Trophoblast cell (in vitro differentiated cells and primary cell): ENCODE measurements around the gene FGFR3.

Source experiments
- DNase-seq, 2 donors: peaks; one replicate each; pipeline ENCODE4 v3.0.0-alpha.2; 2016
- H2AFZ ChIP-seq: 2 replicates; pipeline ENCODE4 v1.6.1; 2013; ENCODE audit warnings: low read length, moderate library complexity, mild to moderate bottlenecking; ENCODE audit not compliant: insufficient read depth, poor library complexity
- H2AK5ac ChIP-seq: 2 replicates; pipeline ENCODE4 v1.6.1; 2013; ENCODE audit warnings: mild to moderate bottlenecking, low read length
- H2BK120ac ChIP-seq: 2 replicates; pipeline ENCODE4 v1.6.1; 2013; ENCODE audit warnings: low read length, mild to moderate bottlenecking, moderate library complexity; ENCODE audit not compliant: insufficient read depth, poor library complexity
- H2BK12ac ChIP-seq: 2 replicates; pipeline ENCODE4 v1.6.1; 2013; ENCODE audit warnings: mild to moderate bottlenecking, low read length, moderate library complexity
- H2BK5ac ChIP-seq: 2 replicates; pipeline ENCODE4 v1.6.1; 2013; ENCODE audit warnings: low read length, low read depth, moderate library complexity, mild to moderate bottlenecking; ENCODE audit not compliant: poor library complexity
- H3K14ac ChIP-seq: 2 replicates; pipeline ENCODE4 v1.6.1; 2013; ENCODE audit warnings: mild to moderate bottlenecking, low read length
- H3K18ac ChIP-seq: 2 replicates; pipeline ENCODE4 v1.6.1; 2013; ENCODE audit warnings: mild to moderate bottlenecking, low read length
- H3K23ac ChIP-seq: 2 replicates; pipeline ENCODE4 v1.6.1; 2013; ENCODE audit warnings: low read length
- H3K27ac ChIP-seq: 2 replicates; pipeline ENCODE4 v1.5.1; 2013; ENCODE audit warnings: low read depth, mild to moderate bottlenecking, inconsistent platforms, low read length, moderate library complexity
- H3K27me3 ChIP-seq: 2 replicates; pipeline ENCODE4 v1.6.1; 2013; ENCODE audit warnings: inconsistent platforms, mild to moderate bottlenecking, low read length, moderate library complexity; ENCODE audit not compliant: insufficient read depth
- H3K36me3 ChIP-seq, 2 experiments: 1 replicate in 1 of 2; 2 replicates in 1 of 2; pipeline ENCODE4 v1.6.1; 2013; ENCODE audit warnings: low read length in 2 of 2, mild to moderate bottlenecking in 2 of 2, moderate library complexity in 1 of 2; ENCODE audit not compliant: insufficient read depth in 2 of 2, control insufficient read depth in 1 of 2
- H3K4ac ChIP-seq: 2 replicates; pipeline ENCODE4 v1.6.1; 2013; ENCODE audit warnings: low read depth, mild to moderate bottlenecking, low read length, moderate library complexity
- H3K4me1 ChIP-seq, 2 experiments: 1 replicate in 1 of 2; 2 replicates in 1 of 2; pipeline ENCODE4 v1.6.1; 2013; ENCODE audit warnings: low read length in 2 of 2, mild to moderate bottlenecking in 2 of 2, moderate library complexity in 1 of 2; ENCODE audit not compliant: insufficient read depth in 2 of 2, control insufficient read depth in 1 of 2
- H3K4me2 ChIP-seq: 2 replicates; pipeline ENCODE4 v1.6.1; 2013; ENCODE audit warnings: inconsistent platforms, mild to moderate bottlenecking, low read length, moderate library complexity
- H3K4me3 ChIP-seq: 2 replicates; pipeline ENCODE4 v1.5.1; 2013; ENCODE audit warnings: mild to moderate bottlenecking, low read depth, low read length, inconsistent platforms
- H3K79me1 ChIP-seq: one replicate; pipeline ENCODE4 v1.6.1; 2013; ENCODE audit warnings: low read length
- H3K79me2 ChIP-seq: 2 replicates; pipeline ENCODE4 v1.6.1; 2013; ENCODE audit warnings: low read length, mild to moderate bottlenecking; ENCODE audit not compliant: control insufficient read depth, insufficient read depth, poor library complexity
- H3K9ac ChIP-seq: 2 replicates; pipeline ENCODE4 v1.6.1; 2013; ENCODE audit warnings: mild to moderate bottlenecking, low read length
- H3K9me3 ChIP-seq: 2 replicates; pipeline ENCODE4 v1.6.1; 2013; ENCODE audit warnings: low read depth, mild to moderate bottlenecking, control low read depth, inconsistent platforms, low read length; ENCODE audit not compliant: insufficient read depth
- H4K12ac ChIP-seq: 2 replicates; pipeline ENCODE4 v1.6.1; 2013; ENCODE audit warnings: low read depth, mild to moderate bottlenecking, low read length, moderate library complexity
- H4K8ac ChIP-seq: 2 replicates; pipeline ENCODE4 v1.6.1; 2013; ENCODE audit warnings: low read depth, mild to moderate bottlenecking, low read length, moderate library complexity
- H4K91ac ChIP-seq: one replicate; pipeline ENCODE4 v1.6.1; 2013; ENCODE audit warnings: low read depth, mild to moderate bottlenecking, low read length, moderate library complexity
- WGBS: extraction: QIAGEN DNeasy Blood & Tissue Kit; methylation state at CpG from one replicate; pipeline ENCODE4 v1.1.7; 2013; ENCODE audit warnings: missing lambda C conversion rate; ENCODE audit not compliant: insufficient read length, insufficient coverage; ENCODE audit errors: extremely low coverage; 5-methylcytosine and 5-hydroxymethylcytosine counted together

FGFR3 gene

GRCh38 chr4:1851160-1851559, 58.1 kb downstream of the FGFR3 start:
- Histone ChIP-seq H3K27ac (no peak overlapping the region), H3K79me2 (peaks cover 7% of the 10 kb centered on the region), H3K4me2 (no peak overlapping the region), H3K4me3 (no peak overlapping the region), H4K91ac (no peak overlapping the region), H3K27me3 (no peaks in the 10 kb centered on the region), H3K4ac (no peak overlapping the region), H2AK5ac (no peak overlapping the region), H2BK120ac (no peak overlapping the region), H3K18ac (no peak overlapping the region), H3K14ac (no peak overlapping the region), H3K36me3 (peaks cover 0 to 4% of the 10 kb centered on the region in 2 experiments), H3K9ac (no peak overlapping the region), H3K79me1 (peaks cover 5% of the 10 kb centered on the region), H3K9me3 (peaks cover 2% of the 10 kb centered on the region), H3K23ac (no peak overlapping the region), H2BK5ac (no peak overlapping the region), H2BK12ac (no peak overlapping the region), H4K12ac (no peak overlapping the region), H2AFZ (no peak overlapping the region), H4K8ac (no peak overlapping the region), H3K4me1 (peaks cover 3% of the 10 kb centered on the region in 2 experiments)
- no CpG with 5 or more reads among the region's 11 CpGs for WGBS
- no peak for DNase-seq

GRCh38 chr4:1851575-1852410, 58.7 kb downstream of the FGFR3 start:
- H3K4me3 ChIP-seq, result no peak overlapping the region
- H3K18ac ChIP-seq, result no peak overlapping the region
- H2BK5ac ChIP-seq, result no peak overlapping the region
- no peak overlapping the region for H4K8ac ChIP-seq
- H3K9ac ChIP-seq, result no peak overlapping the region
- H2AFZ ChIP-seq, result no peak overlapping the region
- H2BK12ac ChIP-seq, result no peak overlapping the region
- DNase-seq, result no peak
- H4K12ac ChIP-seq, result no peak overlapping the region
- H3K36me3 ChIP-seq, result peaks cover 0 to 4% of the 10 kb centered on the region in 2 experiments
- H3K27me3 ChIP-seq, result no peaks in the 10 kb centered on the region
- no peak overlapping the region for H2BK120ac ChIP-seq
- peaks cover 2% of the 10 kb centered on the region for H3K9me3 ChIP-seq
- H3K4me2 ChIP-seq, result no peak overlapping the region
- WGBS, result no CpG with 5 or more reads among the region's 16 CpGs
- no peak overlapping the region for H4K91ac ChIP-seq
- peaks cover 12% of the 10 kb centered on the region for H3K79me2 ChIP-seq
- no peak overlapping the region for H3K27ac ChIP-seq
- H3K23ac ChIP-seq, result no peak overlapping the region
- H2AK5ac ChIP-seq, result no peak overlapping the region
- H3K14ac ChIP-seq, result no peak overlapping the region
- no peak overlapping the region for H3K4ac ChIP-seq
- H3K4me1 ChIP-seq, result peaks cover 4 to 6% of the 10 kb centered on the region in 2 experiments
- peaks cover 10% of the 10 kb centered on the region for H3K79me1 ChIP-seq

GRCh38 chr4:1852904-1853623, 60.0 kb downstream of the FGFR3 start:
- Histone ChIP-seq H2AFZ (no peak overlapping the region), H3K9me3 (peaks cover 2% of the 10 kb centered on the region), H3K18ac (no peak overlapping the region), H3K79me1 (peaks cover 10% of the 10 kb centered on the region), H2BK12ac (no peak overlapping the region), H3K4me1 (peaks cover 9 to 11% of the 10 kb centered on the region in 2 experiments), H4K8ac (no peak overlapping the region), H2BK5ac (no peak overlapping the region), H3K4me3 (no peak overlapping the region), H3K14ac (no peak overlapping the region), H3K27me3 (no peaks in the 10 kb centered on the region), H4K91ac (no peak overlapping the region), H2AK5ac (no peak overlapping the region), H4K12ac (no peak overlapping the region), H2BK120ac (no peak overlapping the region), H3K27ac (no peak overlapping the region), H3K79me2 (peaks cover 12% of the 10 kb centered on the region), H3K36me3 (peaks cover 0 to 3% of the 10 kb centered on the region in 2 experiments), H3K9ac (no peak overlapping the region), H3K4ac (no peak overlapping the region), H3K4me2 (no peak overlapping the region), H3K23ac (no peak overlapping the region)
- no peak for DNase-seq
- no CpG with 5 or more reads among the region's 9 CpGs for WGBS

- Histone ChIP-seq H3K27me3 (no peaks in the 10 kb centered on the region), H3K36me3 (peaks cover 0 to 3% of the 10 kb centered on the region in 2 experiments)
- WGBS, result no CpG with 5 or more reads among the region's 1 CpG
These were observed 61.7 kb downstream of the FGFR3 start for GRCh38 chr4:1854752-1855151.

More at GRCh38 chr4:1854752-1855151, 61.7 kb downstream of the FGFR3 start:
- no peak overlapping the region for H4K91ac ChIP-seq
- DNase-seq, result no peak
- H3K79me2 ChIP-seq, result peaks cover 12% of the 10 kb centered on the region
- H3K9ac ChIP-seq, result no peak overlapping the region
- no peak overlapping the region for H2AK5ac ChIP-seq
- peak overlapping the region; percentile 91 for H3K4me2 ChIP-seq
- H3K4ac ChIP-seq, result peak overlapping the region; percentile 25
- H2BK5ac ChIP-seq, result no peak overlapping the region
- peaks cover 2% of the 10 kb centered on the region for H3K9me3 ChIP-seq
- no peak overlapping the region for H2BK120ac ChIP-seq
- H4K12ac ChIP-seq, result no peak overlapping the region
- H4K8ac ChIP-seq, result no peak overlapping the region
- H3K23ac ChIP-seq, result no peak overlapping the region
- H2AFZ ChIP-seq, result no peak overlapping the region
- peaks cover 9 to 11% of the 10 kb centered on the region in 2 experiments for H3K4me1 ChIP-seq
- no peak overlapping the region for H3K4me3 ChIP-seq
- H3K79me1 ChIP-seq, result peaks cover 10% of the 10 kb centered on the region
- H3K14ac ChIP-seq, result no peak overlapping the region
- no peak overlapping the region for H3K27ac ChIP-seq
- no peak overlapping the region for H3K18ac ChIP-seq
- H2BK12ac ChIP-seq, result no peak overlapping the region
